Mucosa of stomach (tissue), 1 donor: Measurements from ENCODE around the gene PTPRC.

Experiments used
- H3K27me3 ChIP-seq: one replicate; pipeline ENCODE4 v1.7.0; 2013; ENCODE audit warnings: mild to moderate bottlenecking, low read length; ENCODE audit not compliant: control insufficient read depth, insufficient read depth
- H3K36me3 ChIP-seq: one replicate; pipeline ENCODE4 v1.7.0; 2013; ENCODE audit warnings: low read length; ENCODE audit not compliant: control insufficient read depth, insufficient read depth
- H3K4me1 ChIP-seq: one replicate; pipeline ENCODE4 v1.7.0; 2013; ENCODE audit warnings: mild to moderate bottlenecking, low read length; ENCODE audit not compliant: control insufficient read depth, insufficient read depth
- H3K4me3 ChIP-seq: one replicate; pipeline ENCODE4 v1.7.0; 2013; ENCODE audit warnings: low read length
- H3K9ac ChIP-seq: one replicate; pipeline ENCODE4 v1.7.0; 2013; ENCODE audit warnings: mild to moderate bottlenecking, low read length, moderate library complexity
- H3K9me3 ChIP-seq: one replicate; pipeline ENCODE4 v1.7.0; 2013; ENCODE audit warnings: mild to moderate bottlenecking, low read length, moderate library complexity; ENCODE audit not compliant: control insufficient read depth
- donor health status: Pancreatic carcinoma.

The PTPRC gene

DNA sequence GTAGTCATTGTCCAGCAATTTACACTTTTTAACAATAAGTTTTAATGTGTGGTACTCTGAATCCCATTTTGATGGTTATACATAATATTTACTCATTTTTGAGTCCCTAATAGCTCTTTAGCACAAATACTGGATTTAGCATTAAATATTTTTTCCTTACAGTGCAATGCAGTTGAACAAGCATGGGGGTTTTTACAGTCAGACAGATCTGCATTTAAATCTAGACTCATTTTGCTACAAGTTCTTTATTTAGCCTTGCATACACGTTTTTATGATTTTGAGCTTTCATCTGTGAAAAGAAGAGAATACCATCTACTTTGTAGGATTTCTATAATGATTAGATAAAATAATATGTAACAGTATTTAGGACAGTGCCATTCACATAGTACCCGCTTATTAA, 44.0 kb downstream of the PTPRC start:
- Histone ChIP-seq H3K4me1 (no peaks in the 10 kb centered on the region), H3K27me3 (no peaks in the 10 kb centered on the region), H3K9me3 (no peaks in the 10 kb centered on the region), H3K4me3 (no peak overlapping the region), H3K9ac (no peak overlapping the region), H3K36me3 (no peaks in the 10 kb centered on the region)

DNA sequence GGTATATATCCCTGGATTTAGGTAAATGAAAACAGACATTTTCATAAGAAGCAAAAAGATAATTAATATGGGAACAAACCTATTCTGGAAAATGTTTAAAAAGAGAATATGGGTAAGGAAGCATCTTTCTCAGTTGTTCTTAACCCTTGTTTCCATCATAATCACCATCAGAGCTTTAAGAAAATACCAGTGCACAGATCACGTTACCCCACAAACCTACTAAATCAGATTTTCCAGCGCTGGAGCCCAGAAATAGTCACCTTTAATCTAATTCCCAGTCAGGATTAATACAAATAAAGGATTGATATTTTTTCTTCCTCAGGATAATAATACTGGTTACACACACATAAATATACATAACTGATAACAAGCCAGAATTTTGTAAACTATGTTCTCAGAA, 44.6 kb downstream of the PTPRC start:
- H3K27me3 ChIP-seq, result no peaks in the 10 kb centered on the region
- no peaks in the 10 kb centered on the region for H3K36me3 ChIP-seq
- no peak overlapping the region for H3K4me3 ChIP-seq
- H3K9me3 ChIP-seq, result no peaks in the 10 kb centered on the region
- H3K9ac ChIP-seq, result no peak overlapping the region
- no peaks in the 10 kb centered on the region for H3K4me1 ChIP-seq

DNA sequence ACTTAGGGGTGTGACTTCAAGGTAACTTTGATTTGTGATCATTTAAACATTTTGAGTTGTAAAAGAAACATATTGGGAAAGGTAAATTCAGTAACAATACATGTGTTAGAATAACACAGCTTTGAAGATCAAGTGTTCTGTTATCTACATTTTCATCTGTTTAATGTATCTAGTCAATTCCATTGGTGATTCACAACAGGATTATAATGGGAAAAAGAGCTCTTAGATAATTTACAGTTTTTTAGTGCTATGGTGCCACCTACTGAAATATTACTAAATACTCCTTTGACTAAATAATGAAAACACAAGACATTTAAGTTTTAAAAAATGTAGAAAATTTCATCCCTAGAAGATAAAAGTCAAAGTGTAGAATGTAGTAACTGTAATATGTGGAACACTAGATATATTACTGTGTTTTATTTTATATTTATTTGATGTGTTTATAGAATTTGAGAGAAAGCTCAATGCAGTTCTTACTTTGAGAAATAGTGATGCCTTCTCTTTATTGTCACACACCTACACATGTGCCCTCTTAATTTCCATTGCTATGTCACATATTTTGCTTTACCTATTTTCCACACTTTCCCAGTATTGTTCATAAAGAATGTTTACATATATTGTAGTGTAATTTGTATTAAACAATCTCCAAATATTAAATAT, 47.4 kb downstream of the PTPRC start:
- H3K27me3 ChIP-seq, result no peaks in the 10 kb centered on the region
- H3K9ac ChIP-seq, result no peak overlapping the region
- H3K4me3 ChIP-seq, result no peak overlapping the region
- H3K36me3 ChIP-seq, result no peaks in the 10 kb centered on the region
- no peaks in the 10 kb centered on the region for H3K4me1 ChIP-seq
- no peaks in the 10 kb centered on the region for H3K9me3 ChIP-seq

DNA sequence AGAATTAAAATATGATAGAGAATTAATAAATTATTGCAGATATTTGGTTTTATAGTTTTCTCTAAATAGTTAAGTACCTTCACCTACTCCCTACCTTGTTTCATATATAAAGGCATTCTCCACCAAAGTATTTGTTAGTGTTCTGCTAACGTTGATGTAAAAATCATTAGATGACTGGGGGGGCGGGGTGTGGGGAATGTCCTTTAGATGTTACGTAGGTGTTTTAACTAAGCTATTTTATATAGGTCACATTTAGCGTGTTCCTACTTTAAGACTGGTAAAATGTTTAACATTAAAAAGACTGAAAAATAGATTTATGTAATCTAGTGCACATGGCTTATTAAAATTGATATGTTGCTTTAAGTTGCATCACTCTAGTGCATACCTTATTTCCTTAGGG, 48.6 kb downstream of the PTPRC start:
- Histone ChIP-seq H3K9me3 (no peaks in the 10 kb centered on the region), H3K27me3 (no peaks in the 10 kb centered on the region), H3K9ac (no peak overlapping the region), H3K4me1 (no peaks in the 10 kb centered on the region), H3K36me3 (no peaks in the 10 kb centered on the region), H3K4me3 (no peak overlapping the region)

- H3K9me3 ChIP-seq, result no peaks in the 10 kb centered on the region
- no peak overlapping the region for H3K4me3 ChIP-seq
- no peak overlapping the region for H3K9ac ChIP-seq
- no peaks in the 10 kb centered on the region for H3K36me3 ChIP-seq
- H3K27me3 ChIP-seq, result no peaks in the 10 kb centered on the region
- H3K4me1 ChIP-seq, result no peaks in the 10 kb centered on the region
These were observed 52.2 kb downstream of the PTPRC start for GRCh38 chr1:198691063-198691462.

- H3K27me3 ChIP-seq, result no peaks in the 10 kb centered on the region
- H3K4me1 ChIP-seq, result no peaks in the 10 kb centered on the region
- H3K36me3 ChIP-seq, result no peaks in the 10 kb centered on the region
- H3K9ac ChIP-seq, result no peak overlapping the region
- H3K9me3 ChIP-seq, result no peaks in the 10 kb centered on the region
- no peak overlapping the region for H3K4me3 ChIP-seq
These were observed 54.5 kb downstream of the PTPRC start for GRCh38 chr1:198693321-198693720.

GRCh38 chr1:198694542-198694941, 55.7 kb downstream of the PTPRC start:
- no peaks in the 10 kb centered on the region for H3K36me3 ChIP-seq
- H3K4me1 ChIP-seq, result no peaks in the 10 kb centered on the region
- no peaks in the 10 kb centered on the region for H3K9me3 ChIP-seq
- no peak overlapping the region for H3K9ac ChIP-seq
- H3K27me3 ChIP-seq, result no peaks in the 10 kb centered on the region
- H3K4me3 ChIP-seq, result no peak overlapping the region

- H3K36me3 ChIP-seq, result no peaks in the 10 kb centered on the region
- no peak overlapping the region for H3K9ac ChIP-seq
- H3K4me3 ChIP-seq, result no peak overlapping the region
- H3K9me3 ChIP-seq, result no peaks in the 10 kb centered on the region
- H3K27me3 ChIP-seq, result no peaks in the 10 kb centered on the region
- no peaks in the 10 kb centered on the region for H3K4me1 ChIP-seq
These were observed 57.4 kb downstream of the PTPRC start for GRCh38 chr1:198696211-198696610.

DNA sequence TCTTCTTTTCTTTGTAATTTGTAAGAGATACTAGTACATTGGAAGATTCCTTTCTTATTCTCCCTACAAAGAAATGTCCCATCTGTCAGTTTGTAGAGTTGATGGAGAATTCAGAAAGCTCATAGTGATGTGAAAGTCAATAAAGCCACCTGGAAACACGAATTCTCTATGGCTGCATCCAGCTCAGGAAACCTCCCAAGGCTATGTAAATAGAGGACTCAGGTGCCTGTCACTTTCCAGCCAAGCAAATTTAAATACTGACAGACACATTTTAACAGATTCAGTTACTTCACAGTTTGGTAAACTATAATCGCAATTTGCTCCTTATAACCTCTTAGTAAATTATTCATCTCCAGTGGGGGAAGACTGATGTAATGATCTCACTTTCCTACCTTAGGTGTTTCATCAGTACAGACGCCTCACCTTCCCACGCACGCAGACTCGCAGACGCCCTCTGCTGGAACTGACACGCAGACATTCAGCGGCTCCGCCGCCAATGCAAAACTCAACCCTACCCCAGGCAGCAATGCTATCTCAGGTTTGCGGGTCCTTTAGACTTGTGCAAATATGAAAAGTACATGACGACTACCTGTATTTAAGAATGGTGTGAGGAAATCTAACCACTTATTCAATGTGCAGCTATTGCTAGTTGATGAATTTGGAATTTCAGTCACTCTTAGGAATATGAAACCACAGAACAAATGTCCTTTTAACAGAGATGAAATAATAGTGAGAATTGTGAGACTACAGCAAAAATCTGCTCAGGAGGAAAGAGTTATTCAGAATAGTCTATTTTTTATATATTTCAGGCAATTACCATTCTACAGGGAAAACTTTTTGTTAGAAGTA, 60.6 kb downstream of the PTPRC start:
- H3K4me3 ChIP-seq, result no peak overlapping the region
- no peaks in the 10 kb centered on the region for H3K4me1 ChIP-seq
- no peak overlapping the region for H3K9ac ChIP-seq
- H3K27me3 ChIP-seq, result no peaks in the 10 kb centered on the region
- H3K36me3 ChIP-seq, result no peaks in the 10 kb centered on the region
- H3K9me3 ChIP-seq, result no peaks in the 10 kb centered on the region

GRCh38 chr1:198700016-198700392, 61.2 kb downstream of the PTPRC start:
- Histone ChIP-seq H3K4me3 (no peak overlapping the region), H3K36me3 (no peaks in the 10 kb centered on the region), H3K4me1 (no peaks in the 10 kb centered on the region), H3K9ac (no peak overlapping the region), H3K9me3 (no peaks in the 10 kb centered on the region), H3K27me3 (no peaks in the 10 kb centered on the region)

- Histone ChIP-seq H3K9me3 (no peaks in the 10 kb centered on the region), H3K9ac (no peak overlapping the region), H3K4me3 (no peak overlapping the region), H3K4me1 (no peaks in the 10 kb centered on the region), H3K36me3 (no peaks in the 10 kb centered on the region), H3K27me3 (no peaks in the 10 kb centered on the region)
These were observed 61.6 kb downstream of the PTPRC start for GRCh38 chr1:198700396-198700795.

- Histone ChIP-seq H3K9ac (no peak overlapping the region), H3K36me3 (no peaks in the 10 kb centered on the region), H3K4me1 (no peaks in the 10 kb centered on the region), H3K9me3 (no peaks in the 10 kb centered on the region), H3K27me3 (no peaks in the 10 kb centered on the region), H3K4me3 (no peak overlapping the region)
These were observed 62.4 kb downstream of the PTPRC start for GRCh38 chr1:198701250-198701649.
